Right lobe of liver (tissue), 4 donors: ENCODE results near the gene MRPL46.

Experiments
- POLR2A ChIP-seq: fragments of 450-650 bp; IDR thresholded peaks from one replicate; pipeline ENCODE4 v1.6.1; 2017; ENCODE audit warnings: antibody characterized with exemption, mild to moderate bottlenecking
- TF ChIP-seq, protein P1 (sequence below), 4 donors: fragments of 200-600 bp in 3 of 4; fragments of 450-650 bp in 1 of 4; IDR thresholded peaks; one replicate each; pipeline versions ENCODE4 v1.5.1 to v1.8.0; 2016 to 2022; ENCODE audit warnings: antibody characterized with exemption in 4 of 4, mild to moderate bottlenecking in 2 of 4
- donor health status: DM: no; HTN: no; CAD: no.
- donor health status: DM: no; HTN: no; CAD: no.
- donor health status: DM: no; HTN: yes; CAD: no.

- TF ChIP-seq, protein P1, sequence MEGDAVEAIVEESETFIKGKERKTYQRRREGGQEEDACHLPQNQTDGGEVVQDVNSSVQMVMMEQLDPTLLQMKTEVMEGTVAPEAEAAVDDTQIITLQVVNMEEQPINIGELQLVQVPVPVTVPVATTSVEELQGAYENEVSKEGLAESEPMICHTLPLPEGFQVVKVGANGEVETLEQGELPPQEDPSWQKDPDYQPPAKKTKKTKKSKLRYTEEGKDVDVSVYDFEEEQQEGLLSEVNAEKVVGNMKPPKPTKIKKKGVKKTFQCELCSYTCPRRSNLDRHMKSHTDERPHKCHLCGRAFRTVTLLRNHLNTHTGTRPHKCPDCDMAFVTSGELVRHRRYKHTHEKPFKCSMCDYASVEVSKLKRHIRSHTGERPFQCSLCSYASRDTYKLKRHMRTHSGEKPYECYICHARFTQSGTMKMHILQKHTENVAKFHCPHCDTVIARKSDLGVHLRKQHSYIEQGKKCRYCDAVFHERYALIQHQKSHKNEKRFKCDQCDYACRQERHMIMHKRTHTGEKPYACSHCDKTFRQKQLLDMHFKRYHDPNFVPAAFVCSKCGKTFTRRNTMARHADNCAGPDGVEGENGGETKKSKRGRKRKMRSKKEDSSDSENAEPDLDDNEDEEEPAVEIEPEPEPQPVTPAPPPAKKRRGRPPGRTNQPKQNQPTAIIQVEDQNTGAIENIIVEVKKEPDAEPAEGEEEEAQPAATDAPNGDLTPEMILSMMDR (IDR thresholded peaks at IDR 0.05), result no peak
- no peak for TF ChIP-seq POLR2A
Measured at GRCh38 chr15:88513195-88513594, 46.0 kb upstream of the MRPL46 start.
